Medulla oblongata (tissue), 1 donor: ENCODE results near the gene KDM2B.

Experiments
- DNase-seq: peaks from one replicate; pipeline ENCODE4 v3.0.0-alpha.2; 2015; ENCODE audit errors: extremely low spot score

The KDM2B gene

DNA sequence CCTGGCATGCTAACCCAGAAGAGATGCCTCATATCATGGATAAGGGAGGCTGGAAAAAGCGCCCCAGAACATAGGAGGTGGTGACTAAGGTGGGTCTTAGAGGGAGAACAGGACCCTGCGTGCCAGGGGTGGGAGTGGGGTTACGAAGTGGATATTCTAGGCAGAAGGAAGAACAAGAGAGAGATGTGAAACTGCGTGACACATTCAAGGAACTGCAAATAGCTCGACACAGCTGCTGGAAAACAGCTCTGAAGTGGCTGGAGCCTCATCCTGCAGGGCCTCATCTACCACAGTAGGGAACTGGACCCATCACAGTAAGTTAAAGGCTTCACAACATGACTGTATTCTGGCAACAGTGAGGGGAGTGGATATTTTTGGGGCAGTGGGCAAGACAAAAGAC lies 119.8 kb downstream of the KDM2B start:
- DNase-seq: peak; percentile 64

DNA sequence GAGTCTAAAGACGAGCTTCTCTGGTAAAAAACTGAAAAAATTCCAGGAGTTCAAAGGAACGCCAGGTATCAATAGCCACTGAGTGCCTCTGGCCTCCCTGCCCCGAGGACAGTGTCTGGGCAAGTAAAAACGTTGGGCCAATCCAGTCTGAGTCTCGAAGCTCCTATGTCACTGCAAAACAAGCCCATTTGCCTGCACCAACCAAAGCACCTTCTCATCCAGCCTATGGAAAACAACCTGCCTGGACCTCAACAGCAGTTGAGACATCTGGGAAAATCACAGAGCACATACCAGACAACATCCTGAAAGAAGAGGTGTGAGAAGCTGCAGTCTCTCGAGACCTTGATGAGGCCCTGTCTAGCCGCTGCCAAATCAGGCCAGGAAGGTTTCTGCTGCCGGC lies 124.3 kb downstream of the KDM2B start:
- DNase-seq: no peak

DNA sequence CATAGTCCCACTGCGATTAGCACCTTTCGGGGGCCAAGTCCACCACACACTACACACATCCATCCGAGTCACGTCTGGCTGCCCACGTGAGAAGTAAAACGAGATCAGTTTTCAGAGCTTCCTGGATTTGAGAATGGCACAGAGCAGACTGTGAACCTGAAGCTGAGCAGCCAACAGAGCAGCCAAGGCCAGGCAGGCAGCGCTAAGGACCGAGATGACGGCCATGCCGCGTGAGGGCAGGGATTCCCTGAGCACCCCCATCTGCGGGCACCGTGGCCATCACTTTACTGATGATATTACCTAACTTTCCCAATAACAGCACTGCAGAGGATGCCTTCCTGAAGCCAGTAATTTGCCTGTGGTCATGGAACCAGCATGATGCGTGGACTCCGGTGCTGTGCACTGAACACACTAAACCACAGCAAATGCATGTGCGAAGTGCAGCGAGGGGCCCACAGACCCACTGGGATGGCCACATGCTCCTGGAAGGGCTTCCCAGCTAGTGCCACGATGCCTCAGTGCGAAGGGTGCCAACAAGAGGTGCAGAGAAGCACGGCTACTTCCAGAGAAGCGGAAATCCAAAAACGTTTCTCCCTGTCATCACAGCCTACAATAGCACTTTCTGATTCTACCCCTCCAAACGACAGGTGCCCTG lies 124.9 kb downstream of the KDM2B start:
- DNase-seq: no peak

DNA sequence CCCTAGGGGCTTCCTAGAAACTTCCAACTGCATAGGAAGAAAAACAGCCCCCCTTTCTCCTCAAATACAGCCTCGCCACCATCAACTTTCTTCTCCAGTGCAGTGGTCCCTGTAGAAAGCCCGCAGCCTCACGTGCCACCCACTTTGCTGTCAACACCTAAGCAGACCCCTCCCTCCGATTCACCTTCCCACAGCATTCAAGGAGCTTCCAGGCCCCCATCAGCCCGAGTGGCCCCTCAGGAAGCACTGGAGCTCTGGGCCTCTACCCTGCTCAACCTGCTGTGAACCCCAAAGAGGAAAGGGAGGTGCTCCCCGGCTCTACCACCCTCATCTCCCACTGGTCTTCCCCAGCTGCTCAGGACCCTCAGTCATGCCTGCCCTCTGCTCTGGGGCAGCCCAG lies 125.9 kb downstream of the KDM2B start:
- DNase-seq: no peak

DNA sequence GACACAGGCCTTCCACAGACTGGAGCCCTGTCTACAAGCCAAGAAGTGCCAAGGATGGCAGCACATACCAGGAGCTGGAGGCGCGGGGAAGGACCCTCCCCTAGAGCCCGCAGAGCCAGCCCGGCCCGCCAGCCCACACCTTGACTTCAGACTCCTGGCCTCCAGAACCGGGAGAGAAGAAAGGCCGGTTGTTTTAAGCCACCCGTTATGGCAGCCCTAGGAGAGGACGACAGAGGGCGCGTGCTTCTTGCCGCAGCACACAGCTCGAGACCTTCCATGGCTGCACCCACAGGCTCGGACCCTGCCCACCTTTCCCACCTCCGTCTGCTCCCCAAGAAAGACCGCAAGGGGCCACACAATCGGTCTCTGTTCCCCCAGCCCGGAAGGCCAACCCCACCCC lies 127.2 kb downstream of the KDM2B start:
- no peak for DNase-seq

DNA sequence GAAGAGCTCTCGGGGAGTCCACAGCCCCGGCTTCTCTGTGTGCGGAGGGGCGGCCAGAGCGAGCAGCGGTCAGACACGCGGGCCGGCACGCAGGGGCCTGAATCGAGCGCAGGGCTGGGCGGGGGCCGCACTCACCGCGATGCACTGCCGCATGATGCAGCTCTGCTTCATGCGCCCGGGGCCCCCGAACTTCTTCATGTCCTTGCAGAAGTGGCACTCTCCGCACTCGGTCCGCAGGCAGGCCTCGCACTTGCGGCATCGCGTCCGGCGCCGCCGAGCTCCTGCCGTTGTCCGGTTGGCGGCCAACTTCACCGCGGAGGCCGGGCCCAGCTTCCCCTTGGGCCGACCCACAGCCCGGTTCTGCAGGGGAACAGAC lies 127.8 kb downstream of the KDM2B start:
- DNase-seq: no peak

DNA sequence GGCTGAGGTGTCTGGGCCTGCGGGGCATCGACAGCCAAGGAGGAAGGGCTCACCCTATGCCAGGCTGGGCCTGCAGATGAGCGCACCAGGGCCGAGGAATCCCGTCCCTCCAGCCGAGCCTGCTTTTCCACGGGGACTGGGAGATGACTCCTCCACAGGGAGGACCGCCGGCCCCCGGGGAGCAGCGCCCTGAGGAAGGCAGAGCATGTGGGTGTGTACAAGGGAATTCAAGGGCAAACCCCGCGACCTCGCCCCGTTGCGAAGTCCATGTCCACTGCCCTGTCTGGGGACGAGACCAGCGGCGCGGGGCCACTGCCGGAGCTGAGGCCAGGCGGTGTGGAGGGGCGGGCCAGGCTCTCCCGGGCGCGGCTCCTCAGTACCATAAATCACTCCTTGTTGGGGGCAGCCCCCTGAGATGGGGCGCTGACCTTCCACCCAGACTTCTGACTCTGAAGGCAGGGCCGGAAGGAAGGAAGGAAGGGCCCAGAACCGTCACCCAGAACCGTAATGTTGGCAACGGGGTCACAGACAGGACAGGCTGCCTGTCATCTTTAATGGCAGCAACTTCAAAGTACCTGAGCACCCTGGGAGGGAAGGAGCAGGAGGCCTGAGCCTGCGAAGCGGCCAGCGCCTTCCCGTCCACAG lies 128.4 kb downstream of the KDM2B start:
- DNase-seq: no peak

DNA sequence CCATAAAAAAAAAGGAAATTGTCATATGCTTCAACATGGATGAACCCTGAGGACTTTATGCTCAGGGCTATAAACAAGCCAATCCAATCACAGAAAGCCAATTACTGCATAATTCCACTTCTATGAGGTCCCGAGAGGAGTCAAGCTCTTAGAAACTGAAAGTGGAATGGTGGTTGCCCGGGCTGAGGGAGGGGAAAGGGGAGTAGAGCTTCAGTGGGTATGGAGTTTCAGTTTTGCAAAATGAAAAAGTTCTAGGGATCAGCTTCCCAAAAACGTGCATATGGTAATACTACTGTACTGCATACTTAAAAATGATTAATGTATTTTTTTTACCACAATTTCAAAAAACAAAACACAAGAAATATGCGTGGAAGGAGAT lies 128.9 kb downstream of the KDM2B start:
- peak; percentile 31 for DNase-seq

DNA sequence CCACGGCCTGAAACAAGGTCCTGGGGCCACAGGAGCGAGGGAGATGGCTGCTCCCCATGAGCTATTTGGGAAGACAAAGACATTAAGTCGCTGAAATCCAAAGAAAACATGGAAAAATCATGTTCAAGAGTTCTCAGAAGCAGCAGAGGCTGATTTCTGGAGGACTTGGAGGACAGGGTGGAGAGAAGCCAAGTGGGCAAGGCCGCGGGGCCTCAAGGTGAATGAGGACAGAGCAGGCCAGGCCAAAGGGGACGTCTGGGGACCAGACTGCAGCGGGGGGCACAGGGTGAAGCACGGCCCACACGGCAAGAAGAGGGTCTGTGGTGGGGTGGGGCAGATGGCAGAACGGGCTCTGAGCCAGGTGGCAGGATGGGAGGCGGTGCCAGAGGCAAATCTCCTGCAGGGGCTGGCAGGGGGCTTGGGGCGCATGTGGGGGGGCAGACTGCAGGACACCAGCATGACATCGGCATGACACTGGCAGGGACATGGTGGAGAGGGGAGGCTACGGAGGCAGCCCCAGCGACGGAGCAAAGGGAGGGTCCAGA lies 132.0 kb downstream of the KDM2B start:
- DNase-seq: no peak

DNA sequence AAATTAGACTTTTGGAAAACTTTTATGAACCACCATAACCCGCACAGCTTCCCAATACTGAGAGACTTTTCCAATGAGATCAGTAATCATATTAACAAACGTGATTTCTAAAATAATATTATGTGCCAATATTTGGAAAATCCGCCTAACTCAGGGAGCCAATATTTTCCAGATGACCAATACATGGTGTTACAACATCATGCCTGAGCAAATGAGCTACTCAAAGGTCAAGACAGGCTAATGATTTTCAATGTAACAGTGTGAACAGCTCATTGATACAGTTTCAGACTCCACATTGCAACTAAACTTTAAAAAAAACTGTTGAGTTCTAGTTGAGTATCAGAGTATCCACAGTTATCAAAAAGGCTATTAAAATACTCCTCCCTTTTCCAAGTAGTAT lies 134.1 kb downstream of the KDM2B start:
- no peak for DNase-seq

DNA sequence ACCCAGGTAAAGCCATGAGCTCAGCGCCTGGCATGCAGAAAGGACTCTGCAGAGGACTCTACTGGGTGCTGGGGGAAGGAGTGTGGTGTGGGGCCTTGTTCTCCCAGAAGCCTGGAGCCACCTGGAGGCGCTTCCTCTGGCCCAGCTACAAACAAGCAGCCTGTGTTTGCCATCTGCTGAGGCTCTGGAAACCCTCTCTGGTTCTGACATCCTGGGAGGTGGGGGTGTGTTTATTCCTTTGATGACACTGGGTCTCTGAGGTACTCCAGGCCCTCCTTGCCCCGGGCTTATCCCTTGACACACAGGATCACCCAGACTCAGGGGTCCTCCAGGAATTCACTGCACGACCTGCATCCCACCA lies 136.0 kb downstream of the KDM2B start:
- no peak for DNase-seq

DNA sequence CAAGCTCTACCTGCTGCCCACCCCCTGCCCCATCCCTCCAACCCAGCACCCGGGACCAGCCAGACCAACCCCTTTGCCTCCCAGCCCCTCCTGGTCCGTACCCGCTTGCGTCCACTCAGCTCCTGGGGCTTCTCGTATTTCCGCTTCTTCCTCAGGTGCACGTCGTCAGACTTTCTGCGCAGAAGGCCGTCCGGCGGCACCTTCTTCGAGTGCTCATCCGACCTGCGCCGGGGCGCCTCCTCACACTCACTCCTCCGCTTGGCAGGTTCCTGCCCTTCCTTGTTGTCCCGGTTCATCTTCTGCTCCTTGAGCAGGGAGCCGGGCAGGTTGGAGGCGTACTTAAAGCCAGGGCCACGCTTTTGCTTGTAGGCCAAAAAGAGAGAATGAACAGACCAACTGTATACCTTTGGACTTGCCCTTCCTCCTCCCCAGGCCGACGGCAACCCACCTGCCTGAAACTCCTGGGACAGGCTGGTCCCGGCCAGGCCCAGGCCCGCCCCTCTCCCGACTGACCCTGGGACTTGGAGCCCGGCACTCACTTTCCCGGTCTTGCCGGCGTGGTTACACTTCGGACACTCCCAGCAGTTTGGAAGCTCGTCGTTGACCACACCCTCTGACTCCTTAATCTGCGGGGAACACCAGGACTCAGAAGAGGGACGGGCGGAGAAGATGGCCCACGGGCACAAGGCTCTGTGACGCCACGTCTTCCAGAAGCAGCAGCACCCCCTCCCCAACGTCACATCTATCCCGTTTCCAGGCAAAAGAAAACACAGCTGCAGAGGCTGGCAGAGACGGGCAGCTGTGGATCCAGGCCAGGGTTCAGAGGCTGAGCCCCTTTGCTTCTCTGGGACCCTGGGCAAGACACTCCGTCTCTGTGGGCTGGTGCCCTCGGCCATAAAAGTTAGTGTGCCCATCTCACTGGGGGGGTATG lies 136.6 kb downstream of the KDM2B start:
- DNase-seq: peak; percentile 60

DNA sequence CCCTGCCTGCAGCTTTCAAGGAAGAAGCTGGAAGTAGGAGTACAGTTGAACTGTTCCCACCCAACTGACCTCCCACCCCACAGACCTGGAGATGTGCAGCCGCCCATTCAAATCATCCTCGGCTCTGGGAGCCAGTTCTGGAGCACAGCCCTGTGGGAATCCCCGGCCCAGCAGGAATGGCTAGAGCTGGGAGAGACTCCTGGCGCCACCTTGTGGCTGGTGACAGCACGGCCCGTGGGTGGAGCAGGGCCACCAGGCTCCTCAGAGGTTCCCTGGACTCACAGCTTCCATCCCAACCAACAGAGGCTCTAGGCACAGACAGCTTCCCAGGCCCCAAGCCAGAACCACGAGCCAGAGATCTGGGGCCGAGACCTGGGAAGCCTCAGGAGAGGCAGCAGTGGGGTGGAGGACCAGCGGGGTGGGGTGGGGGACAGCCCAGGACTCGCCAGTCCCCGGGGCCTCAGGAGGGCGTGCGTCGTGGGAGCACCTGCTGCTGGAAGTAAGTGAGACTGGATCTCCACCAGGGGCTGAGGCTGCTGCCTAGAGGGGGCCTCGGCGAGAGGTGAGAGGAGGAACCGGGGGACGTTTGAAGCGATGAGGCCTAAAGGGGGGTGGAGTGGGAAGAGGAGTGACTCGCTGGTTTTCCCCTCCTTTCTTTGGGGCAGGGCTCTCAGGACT lies 137.5 kb downstream of the KDM2B start:
- peak; percentile 89 for DNase-seq

DNA sequence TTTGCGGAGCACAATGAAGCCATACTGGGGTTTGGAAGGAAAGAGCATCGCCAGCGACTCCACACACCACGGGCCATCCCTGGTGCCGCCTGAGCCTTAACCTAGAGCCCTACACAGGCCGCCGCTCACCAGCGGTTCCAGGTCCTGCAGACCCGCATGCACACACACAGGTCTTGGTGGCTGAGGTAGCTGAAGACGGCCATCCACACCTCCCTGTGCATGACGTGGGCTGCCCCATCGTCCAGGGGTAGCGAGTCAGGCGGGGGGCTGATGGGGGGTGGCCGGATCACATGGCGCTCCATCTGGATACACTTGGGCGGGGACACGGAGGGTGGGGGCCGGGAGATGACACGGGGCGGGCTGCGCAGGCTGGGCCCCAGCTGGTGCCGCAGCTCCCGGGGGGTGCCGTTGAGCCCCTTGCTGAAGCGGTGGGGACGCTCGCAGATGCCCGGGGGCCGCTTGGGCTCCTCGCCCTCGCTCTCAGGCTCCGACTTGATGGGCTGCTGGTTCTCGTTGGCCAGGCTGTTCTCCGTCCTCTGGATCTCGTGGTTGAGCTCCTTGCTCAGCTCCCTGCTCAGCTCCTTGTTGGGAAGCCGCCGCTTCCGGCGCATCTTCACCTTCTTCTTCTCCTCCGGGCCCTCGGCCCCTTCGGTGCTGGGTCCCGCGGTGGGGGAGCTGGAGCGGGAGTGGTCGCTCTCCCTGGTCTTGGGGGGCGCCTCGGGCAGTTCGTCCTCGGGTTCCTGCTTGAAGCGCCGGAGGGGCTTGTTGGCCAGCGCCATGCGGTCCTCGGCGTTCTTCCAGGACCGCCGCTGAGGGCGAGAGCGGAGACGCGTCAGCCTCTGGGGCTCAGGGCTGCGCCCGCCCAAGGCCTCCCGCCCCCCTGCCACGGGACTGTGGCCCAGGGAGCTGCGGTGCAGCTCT lies 138.5 kb downstream of the KDM2B start:
- no peak for DNase-seq

DNA sequence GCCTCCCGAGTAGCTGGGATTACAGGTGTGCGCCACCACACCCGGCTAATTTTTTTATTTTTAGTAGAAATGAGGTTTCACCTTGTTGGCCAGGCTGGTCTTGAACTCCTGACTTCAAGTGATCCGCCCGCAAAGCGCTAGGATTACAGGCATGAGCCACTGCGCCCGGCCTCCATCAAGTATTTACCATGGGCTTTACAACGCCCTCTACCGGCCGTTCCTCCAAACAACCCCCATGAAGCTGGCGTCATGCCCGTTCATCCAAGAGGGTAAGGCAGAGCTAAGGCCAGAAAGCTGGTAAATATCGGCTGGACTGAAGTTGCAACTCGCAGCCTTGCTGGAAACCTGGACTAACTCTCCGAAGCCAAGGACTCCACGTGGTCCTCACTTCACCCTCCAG lies 139.3 kb downstream of the KDM2B start:
- DNase-seq: no peak

DNA sequence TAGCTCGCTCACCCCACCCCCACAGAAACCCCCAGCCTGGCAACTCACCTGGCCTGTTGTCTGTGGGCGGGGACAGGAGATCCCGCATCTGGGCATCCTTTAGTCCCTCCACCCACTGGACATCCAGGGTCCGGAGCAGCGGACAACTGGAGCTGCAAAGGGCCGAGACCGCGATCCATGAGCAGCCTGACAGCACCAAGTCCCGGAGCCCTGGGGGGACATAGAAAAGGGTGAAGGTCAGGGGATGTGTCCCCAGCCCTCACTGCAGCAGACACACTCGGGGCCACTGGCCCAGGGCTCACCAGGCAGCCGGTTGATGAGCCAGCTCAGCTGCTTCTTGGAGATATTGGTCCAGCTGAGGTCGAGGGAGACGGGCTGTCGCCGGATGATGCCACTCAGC lies 140.1 kb downstream of the KDM2B start:
- DNase-seq: no peak

DNA sequence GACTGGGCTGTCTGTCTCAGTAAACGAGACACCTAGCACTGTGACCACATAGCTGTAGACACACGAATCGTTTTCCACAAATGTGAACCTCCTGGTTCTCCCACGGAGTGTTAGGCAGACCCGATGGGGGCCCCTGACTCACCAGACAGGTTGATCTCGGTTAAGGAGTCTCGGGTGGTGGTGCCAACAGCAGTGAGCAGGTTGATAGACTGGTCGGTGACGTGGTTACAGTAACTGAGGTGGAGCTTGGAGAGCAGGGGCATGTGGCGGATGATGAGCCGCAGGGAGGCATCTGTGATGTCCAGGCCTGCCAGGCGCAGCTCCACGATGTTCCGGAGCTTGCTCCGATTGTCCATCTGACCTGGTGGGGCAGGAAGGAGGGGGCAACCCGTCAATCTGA lies 141.1 kb downstream of the KDM2B start:
- DNase-seq: no peak

DNA sequence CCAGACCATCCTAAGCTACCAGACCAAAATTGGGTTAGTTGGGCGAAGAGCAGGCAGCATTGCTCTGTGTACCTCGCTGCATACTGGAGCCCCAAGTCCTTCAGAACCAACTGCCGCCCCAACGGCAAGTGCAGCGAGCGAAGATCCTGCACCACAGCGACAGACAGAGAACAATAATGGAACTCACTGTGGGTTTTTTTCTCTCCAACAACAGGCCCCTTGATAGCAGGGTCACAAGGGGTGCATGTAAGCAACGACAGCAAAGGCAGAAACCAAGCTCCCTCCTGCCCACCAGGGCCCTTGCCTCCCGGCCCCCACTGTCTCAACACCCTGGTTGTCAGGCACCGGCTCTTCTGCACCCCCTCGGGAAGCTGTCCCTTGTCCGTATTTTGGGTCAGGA lies 141.9 kb downstream of the KDM2B start:
- DNase-seq: peak; percentile 86

DNA sequence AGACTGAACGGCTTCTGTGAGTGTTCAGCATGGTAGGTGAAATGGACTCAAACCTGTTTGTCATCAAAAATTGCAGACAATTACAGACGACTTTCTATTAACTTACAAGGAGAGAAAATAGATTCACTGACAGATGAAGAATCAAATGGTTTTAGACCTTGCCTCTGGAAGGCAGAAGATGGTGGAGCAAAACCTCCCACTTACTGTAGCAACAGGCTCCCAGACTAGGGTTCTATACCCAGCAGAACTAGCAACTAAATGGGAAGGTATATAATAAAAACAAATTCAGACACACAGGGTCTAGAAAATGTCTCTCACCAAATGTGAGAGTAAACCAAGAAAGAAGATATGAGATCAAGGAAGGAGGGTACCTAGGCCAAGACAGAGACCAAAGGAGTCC lies 144.1 kb downstream of the KDM2B start:
- no peak for DNase-seq

DNA sequence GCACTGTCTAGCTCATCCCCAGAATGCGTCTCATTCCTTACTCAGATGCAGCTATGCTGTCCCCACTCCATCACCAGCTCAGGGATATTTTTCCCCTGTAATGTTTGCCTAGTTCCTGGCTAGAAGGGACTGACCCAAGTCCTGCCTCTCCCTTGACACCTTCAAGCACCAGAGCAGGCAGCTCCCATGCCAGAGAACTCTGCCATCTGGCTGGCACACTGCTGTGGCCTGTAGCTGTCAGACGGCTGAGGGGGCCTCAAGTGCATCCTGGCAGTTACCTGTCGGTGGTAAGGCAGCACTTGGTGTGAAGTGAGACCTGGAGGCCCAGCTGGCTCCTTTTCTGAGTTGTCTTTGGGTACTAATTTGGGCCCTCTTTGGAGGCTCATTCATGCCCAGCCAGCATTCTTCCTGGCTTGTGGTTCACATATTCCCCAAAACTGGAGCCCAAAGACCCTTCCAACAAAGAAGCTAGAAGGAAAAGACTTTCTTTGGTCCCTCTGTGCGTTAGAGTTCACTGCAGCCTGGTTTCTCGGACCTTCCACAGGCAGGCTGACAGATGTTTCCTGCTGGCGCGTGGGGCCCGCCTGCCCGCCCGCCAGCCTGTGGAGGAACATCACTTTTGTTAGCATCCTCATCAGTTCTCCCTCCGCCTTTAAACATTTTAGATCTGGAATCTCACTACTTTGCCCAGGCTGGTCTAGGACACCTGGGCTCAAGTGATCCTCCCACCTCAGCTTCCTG lies 147.9 kb downstream of the KDM2B start:
- DNase-seq: no peak
